ENCODE results near the gene GUCY1B1. TPM values are rescaled to one million over a fixed set of nuclear protein-coding genes. Genes with fewer than 3 reads are reported as not detected.

Gene GUCY1B1
- polyA plus RNA-seq, 3 donors = 0.60 to 0.89 (median 0.72) TPM

DNA sequence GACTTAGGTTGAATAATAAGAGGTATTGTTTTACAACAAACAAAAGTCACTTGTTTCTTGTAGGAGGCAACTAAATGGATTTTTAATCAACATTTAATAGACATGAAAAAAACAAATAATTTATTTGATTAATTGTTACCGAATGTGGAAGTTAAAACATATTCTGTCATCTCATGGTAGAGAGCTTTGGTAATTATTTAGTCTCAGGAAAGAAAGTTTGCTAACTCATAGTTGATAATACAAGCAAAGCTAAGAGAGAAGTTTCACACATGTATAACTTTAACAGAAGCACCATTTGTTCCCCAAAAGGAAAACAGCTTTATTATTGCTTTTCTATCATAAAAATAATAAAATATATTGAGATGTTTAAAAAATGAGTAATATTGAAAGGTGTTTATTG is 47.3 kb upstream of the GUCY1B1 start:
- no peak overlapping the region for H3K27ac Mint-ChIP-seq
- TF ChIP-seq, protein P1, sequence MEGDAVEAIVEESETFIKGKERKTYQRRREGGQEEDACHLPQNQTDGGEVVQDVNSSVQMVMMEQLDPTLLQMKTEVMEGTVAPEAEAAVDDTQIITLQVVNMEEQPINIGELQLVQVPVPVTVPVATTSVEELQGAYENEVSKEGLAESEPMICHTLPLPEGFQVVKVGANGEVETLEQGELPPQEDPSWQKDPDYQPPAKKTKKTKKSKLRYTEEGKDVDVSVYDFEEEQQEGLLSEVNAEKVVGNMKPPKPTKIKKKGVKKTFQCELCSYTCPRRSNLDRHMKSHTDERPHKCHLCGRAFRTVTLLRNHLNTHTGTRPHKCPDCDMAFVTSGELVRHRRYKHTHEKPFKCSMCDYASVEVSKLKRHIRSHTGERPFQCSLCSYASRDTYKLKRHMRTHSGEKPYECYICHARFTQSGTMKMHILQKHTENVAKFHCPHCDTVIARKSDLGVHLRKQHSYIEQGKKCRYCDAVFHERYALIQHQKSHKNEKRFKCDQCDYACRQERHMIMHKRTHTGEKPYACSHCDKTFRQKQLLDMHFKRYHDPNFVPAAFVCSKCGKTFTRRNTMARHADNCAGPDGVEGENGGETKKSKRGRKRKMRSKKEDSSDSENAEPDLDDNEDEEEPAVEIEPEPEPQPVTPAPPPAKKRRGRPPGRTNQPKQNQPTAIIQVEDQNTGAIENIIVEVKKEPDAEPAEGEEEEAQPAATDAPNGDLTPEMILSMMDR (IDR thresholded peaks at IDR 0.05) = no peak
- H3K36me3 ChIP-seq (replicated peaks in 1 of 2; ENCODE audit: control insufficient read depth in 1 of 2, insufficient read depth in 2 of 2, low read length in 2 of 2) = no peaks in the 10 kb centered on the region
- H3K4me1 ChIP-seq (ENCODE audit: control insufficient read depth in 1 of 2, insufficient read depth in 2 of 2, low read length in 2 of 2) = peaks cover 3 to 5% of the 10 kb centered on the region in 2 donors
- H3K27ac ChIP-seq (ENCODE audit: low read depth in 1 of 2, low read length in 2 of 2) = no peak overlapping the region
- no peaks in the 10 kb centered on the region for H3K27me3 ChIP-seq (ENCODE audit: control insufficient read depth in 2 of 2, insufficient read depth in 2 of 2, low read length in 2 of 2)
- no peak overlapping the region for H3K4me2 ChIP-seq (replicated peaks; ENCODE audit: extremely low read depth, low read length, poor library complexity, severe bottlenecking)
- H3K36me3 Mint-ChIP-seq = no peaks in the 10 kb centered on the region
- no peaks in the 10 kb centered on the region for H3K9me3 ChIP-seq (replicated peaks in 1 of 2; ENCODE audit: control insufficient read depth in 1 of 2, insufficient read depth in 1 of 2, low read length in 2 of 2)
- H3K9me3 Mint-ChIP-seq = peaks cover 0 to 3% (median 0%) of the 10 kb centered on the region in 7 donors
- WGBS (ENCODE audit: insufficient coverage) = no CpG with 5 or more reads among the region's 1 CpG
- no peaks in the 10 kb centered on the region for H3K27me3 Mint-ChIP-seq (ENCODE audit: low read depth in 3 of 3)
- no peak for DNase-seq
- no peaks in the 10 kb centered on the region for H3K79me2 ChIP-seq (ENCODE audit: insufficient read depth, low read length)
- H4K20me1 ChIP-seq (ENCODE audit: insufficient read depth, low read length) = no peaks in the 10 kb centered on the region
- no peak overlapping the region for H3K4me3 ChIP-seq (replicated peaks in 1 of 3; ENCODE audit: low read depth in 2 of 3, low read length in 3 of 3)
- H2AFZ ChIP-seq (ENCODE audit: insufficient read depth, low read depth, low read length, poor library complexity, severe bottlenecking) = no peak overlapping the region
- peaks cover 8% of the 10 kb centered on the region for H3K4me1 Mint-ChIP-seq
- no peak overlapping the region for H3K4me3 Mint-ChIP-seq
- intact Hi-C loops (cut with micrococcal nuclease) = no loop called here
- no peak overlapping the region for H3K9ac ChIP-seq (ENCODE audit: insufficient read depth, low read length, poor library complexity, severe bottlenecking)

DNA sequence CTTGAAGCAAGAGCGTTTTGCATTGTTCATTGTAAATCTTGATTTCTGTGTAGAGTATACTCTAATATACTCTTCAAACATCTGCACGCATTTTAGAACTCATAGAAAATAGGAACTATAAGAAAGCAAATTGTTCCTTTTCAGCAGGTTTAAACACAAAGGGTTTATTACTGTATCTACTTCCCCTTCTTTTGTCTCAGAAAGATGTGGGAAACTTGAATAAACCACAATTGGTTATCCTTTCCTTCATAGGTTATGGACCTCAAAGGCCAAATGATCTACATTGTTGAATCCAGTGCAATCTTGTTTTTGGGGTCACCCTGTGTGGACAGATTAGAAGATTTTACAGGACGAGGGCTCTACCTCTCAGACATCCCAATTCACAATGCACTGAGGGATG is 46.0 kb upstream of the GUCY1B1 start:
- Mint-ChIP-seq H3K27me3 (ENCODE audit: low read depth in 3 of 3) (no peaks in the 10 kb centered on the region), H3K27ac (no peak overlapping the region), H3K36me3 (no peaks in the 10 kb centered on the region), H3K4me1 (peaks cover 8% of the 10 kb centered on the region), H3K4me3 (no peak overlapping the region), H3K9me3 (peaks cover 0 to 3% (median 0%) of the 10 kb centered on the region in 7 donors)
- TF ChIP-seq, protein P1 (IDR thresholded peaks at IDR 0.05) = no peak
- no peaks in the 10 kb centered on the region for H3K79me2 ChIP-seq (ENCODE audit: insufficient read depth, low read length)
- H2AFZ ChIP-seq (ENCODE audit: insufficient read depth, low read depth, low read length, poor library complexity, severe bottlenecking) = no peak overlapping the region
- H3K9me3 ChIP-seq (replicated peaks in 1 of 2; ENCODE audit: control insufficient read depth in 1 of 2, insufficient read depth in 1 of 2, low read length in 2 of 2) = no peaks in the 10 kb centered on the region
- intact Hi-C loops (cut with micrococcal nuclease) = no loop called here
- H4K20me1 ChIP-seq (ENCODE audit: insufficient read depth, low read length) = no peaks in the 10 kb centered on the region
- H3K27me3 ChIP-seq (ENCODE audit: control insufficient read depth in 2 of 2, insufficient read depth in 2 of 2, low read length in 2 of 2) = no peaks in the 10 kb centered on the region
- WGBS (ENCODE audit: insufficient coverage) = no CpG with 5 or more reads among the region's 3 CpGs
- DNase-seq = no peak
- H3K4me3 ChIP-seq (replicated peaks in 1 of 3; ENCODE audit: low read depth in 2 of 3, low read length in 3 of 3) = no peak overlapping the region
- H3K4me2 ChIP-seq (replicated peaks; ENCODE audit: extremely low read depth, low read length, poor library complexity, severe bottlenecking) = no peak overlapping the region
- H3K36me3 ChIP-seq (replicated peaks in 1 of 2; ENCODE audit: control insufficient read depth in 1 of 2, insufficient read depth in 2 of 2, low read length in 2 of 2) = no peaks in the 10 kb centered on the region
- no peak overlapping the region for H3K27ac ChIP-seq (ENCODE audit: low read depth in 1 of 2, low read length in 2 of 2)
- no peak overlapping the region for H3K9ac ChIP-seq (ENCODE audit: insufficient read depth, low read length, poor library complexity, severe bottlenecking)
- peaks cover 3 to 5% of the 10 kb centered on the region in 2 donors for H3K4me1 ChIP-seq (ENCODE audit: control insufficient read depth in 1 of 2, insufficient read depth in 2 of 2, low read length in 2 of 2)

All from CD14-positive monocyte (primary cell).